Keratinocyte (primary cell): Measurements from ENCODE around the gene TP63. TPM values are rescaled to one million over a fixed set of nuclear protein-coding genes. Genes with fewer than 3 reads are reported as not detected.

Experiments
- DNase-seq: peaks from one replicate; pipeline ENCODE4 v3.0.0-alpha.2; 2011; ENCODE audit warnings: low read depth, missing footprints, low spot score
- FAIRE-seq: peaks from 2 replicates; lab custom pipeline; 2011; peaks lifted over from hg19 to GRCh38; lab: Jason Lieb, UNC
- H2AFZ ChIP-seq: 2 replicates; pipeline ENCODE4 v1.6.0; 2012; ENCODE audit warnings: low read length, control low read depth, inconsistent platforms; ENCODE audit not compliant: control insufficient read depth
- H3K27ac ChIP-seq: 2 replicates; pipeline ENCODE4 v1.5.1; 2011; ENCODE audit warnings: low read length; ENCODE audit not compliant: control insufficient read depth, insufficient read depth
- H3K27me3 ChIP-seq: 3 replicates; pipeline ENCODE4 v1.6.0; 2011; ENCODE audit warnings: low read length; ENCODE audit not compliant: control insufficient read depth, insufficient read depth; ENCODE audit errors: extremely low read depth
- H3K36me3 ChIP-seq, 2 experiments: 2 replicates in 1 of 2; 3 replicates in 1 of 2; pipeline ENCODE4 v1.5.1; 2011; ENCODE audit warnings: low read length in 2 of 2, mild to moderate bottlenecking in 1 of 2; ENCODE audit not compliant: control insufficient read depth in 2 of 2, insufficient read depth in 2 of 2; ENCODE audit errors: extremely low read depth in 1 of 2
- H3K4me1 ChIP-seq: 3 replicates; pipeline ENCODE4 v1.5.1; 2011; ENCODE audit warnings: low read length; ENCODE audit not compliant: control insufficient read depth, insufficient read depth; ENCODE audit errors: extremely low read depth
- H3K4me2 ChIP-seq: 3 replicates; pipeline ENCODE4 v1.6.0; 2011; ENCODE audit warnings: low read depth, low read length; ENCODE audit not compliant: control insufficient read depth, insufficient read depth; ENCODE audit errors: extremely low read depth
- H3K4me3 ChIP-seq, 3 experiments: fragments of 200-600 bp in 1 of 3; sonication (generic) in 1 of 3; 2 replicates in 2 of 3; 3 replicates in 1 of 3; pipeline ENCODE4 v1.5.1; 2011 to 2016; ENCODE audit warnings: low read length in 3 of 3, mild to moderate bottlenecking in 3 of 3, control low read depth in 2 of 3, inconsistent platforms in 1 of 3, low read depth in 1 of 3, mixed read lengths in 1 of 3, mixed run types in 1 of 3, moderate library complexity in 1 of 3; ENCODE audit not compliant: control insufficient read depth in 2 of 3, insufficient read depth in 2 of 3; ENCODE audit errors: extremely low read depth in 1 of 3
- H3K79me2 ChIP-seq: 2 replicates; pipeline ENCODE4 v1.6.0; 2012; ENCODE audit warnings: low read length; ENCODE audit not compliant: control insufficient read depth, insufficient read depth
- H3K9ac ChIP-seq: 3 replicates; pipeline ENCODE4 v1.6.0; 2011; ENCODE audit warnings: low read length; ENCODE audit not compliant: control insufficient read depth, insufficient read depth; ENCODE audit errors: extremely low read depth
- H3K9me1 ChIP-seq: 3 replicates; pipeline ENCODE4 v1.6.0; 2011; ENCODE audit warnings: low read length; ENCODE audit not compliant: control insufficient read depth, insufficient read depth; ENCODE audit errors: extremely low read depth
- H3K9me3 ChIP-seq: 2 replicates; pipeline ENCODE4 v1.5.1; 2012; ENCODE audit warnings: low read depth, low read length; ENCODE audit not compliant: control insufficient read depth
- H4K20me1 ChIP-seq: 3 replicates; pipeline ENCODE4 v1.6.0; 2011; ENCODE audit warnings: low read length; ENCODE audit not compliant: control insufficient read depth, insufficient read depth; ENCODE audit errors: extremely low read depth
- EZH2 ChIP-seq: IDR thresholded peaks from one replicate; pipeline ENCODE4 v1.6.1; 2012; ENCODE audit warnings: inconsistent platforms, mild to moderate bottlenecking, low read length, moderate library complexity
- dilution Hi-C: fragments of 300-500 bp; cut with MboI; formaldehyde crosslinking; loops from one replicate; pipeline ENCODE4 v1.7.0; 2020; ENCODE audit warnings: low sequenced_read_pairs; ENCODE audit not compliant: extremely low pct_ligation_motif_present
- polyA plus RNA-seq, 5 experiments: library from polyadenylated mRNA; depleted of rRNA in 3 of 5; stranded (reverse) in 3 of 5; stranded (forward) in 1 of 5; unstranded in 1 of 5; fragments of >200 nt; gene quantifications; 1 replicate in 1 of 5; 2 replicates in 3 of 5; 3 replicates in 1 of 5; pipeline versions ENCODE4 v1.2.1 to v1.2.3, GENCODE V29; 2011 to 2012; ENCODE audit warnings: missing spikeins in 2 of 5, low read depth in 1 of 5, low replicate concordance in 1 of 5
- TF ChIP-seq, protein P1 (sequence below), 3 experiments: IDR thresholded peaks in 1 of 3; conservative IDR thresholded peaks in 1 of 3; optimal IDR thresholded peaks in 1 of 3; 2 replicates in 2 of 3; 3 replicates in 1 of 3; pipeline versions ENCODE3 to v1.5.1; 2011; ENCODE audit warnings: low read length in 3 of 3, mild to moderate bottlenecking in 3 of 3, moderate library complexity in 2 of 3, control low read depth in 1 of 3, inconsistent platforms in 1 of 3; ENCODE audit not compliant: insufficient read depth in 2 of 3; ENCODE audit errors: extremely low read depth in 1 of 3

The TP63 gene
- polyA plus RNA-seq, 1 donor (not counting 4 experiments of a cell fraction or from before 2014, with no cell fraction given) = 214 TPM

DNA sequence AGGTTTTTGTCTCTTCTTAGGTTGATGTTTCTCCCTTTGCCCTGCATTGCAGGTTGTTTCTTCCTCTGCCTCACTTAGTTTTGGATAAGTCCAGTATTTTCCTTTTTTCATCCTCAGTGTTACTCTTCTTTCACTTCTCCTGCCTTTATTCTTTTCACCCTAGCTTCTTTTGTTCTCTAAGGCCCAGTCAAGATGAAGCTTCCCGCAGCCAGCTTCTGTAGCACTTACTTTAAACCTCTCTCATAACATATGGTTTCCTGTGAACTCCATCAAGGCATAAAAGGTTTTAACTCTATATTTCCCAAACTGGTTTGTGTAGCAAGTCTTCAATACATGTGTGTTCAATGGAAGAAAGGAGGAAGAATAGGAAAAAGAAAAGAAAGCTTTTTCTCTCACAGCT, 54.1 kb downstream of the TP63 start:
- H3K9me1 ChIP-seq = no peaks in the 10 kb centered on the region
- no peak overlapping the region for H3K4me3 ChIP-seq
- peaks cover 17% of the 10 kb centered on the region for H3K4me1 ChIP-seq
- H2AFZ ChIP-seq = no peak overlapping the region
- H3K9me3 ChIP-seq = no peaks in the 10 kb centered on the region
- no peak for DNase-seq
- no peak for TF ChIP-seq EZH2
- H3K36me3 ChIP-seq = no peaks in the 10 kb centered on the region
- dilution Hi-C loops = no loop called here
- H3K27ac ChIP-seq = no peak overlapping the region
- no peaks in the 10 kb centered on the region for H4K20me1 ChIP-seq
- no peak for FAIRE-seq
- H3K4me2 ChIP-seq = no peak overlapping the region
- H3K9ac ChIP-seq = no peak overlapping the region
- H3K79me2 ChIP-seq = no peaks in the 10 kb centered on the region
- no peaks in the 10 kb centered on the region for H3K27me3 ChIP-seq

DNA sequence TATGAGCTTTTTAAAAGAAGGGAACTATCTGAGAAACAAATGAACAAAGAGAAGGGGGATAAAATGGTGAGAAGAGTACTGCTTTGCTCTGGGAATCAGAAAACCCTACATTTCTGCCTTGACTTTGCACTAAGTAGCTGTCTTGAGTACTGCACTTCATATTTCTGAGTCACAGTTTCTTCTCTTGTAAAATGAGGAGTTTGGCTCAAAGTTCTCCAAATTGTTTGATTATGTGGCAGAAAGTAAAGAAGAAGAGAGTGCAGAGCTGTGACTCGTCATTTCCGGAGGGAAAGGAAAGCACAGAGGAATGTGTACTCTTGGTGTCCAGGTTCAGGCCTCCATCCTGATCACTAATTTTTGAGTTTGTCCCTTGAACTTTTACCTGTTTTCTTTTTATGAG, 54.7 kb downstream of the TP63 start:
- Histone ChIP-seq H3K9me3 (no peaks in the 10 kb centered on the region), H3K9ac (no peak overlapping the region), H4K20me1 (no peaks in the 10 kb centered on the region), H3K4me2 (peak overlapping the region; percentile 15), H3K9me1 (no peaks in the 10 kb centered on the region), H3K4me3 (no peak overlapping the region), H3K79me2 (no peaks in the 10 kb centered on the region), H3K27ac (no peak overlapping the region), H2AFZ (peak overlapping the region; percentile 61), H3K4me1 (peaks cover 17% of the 10 kb centered on the region), H3K27me3 (no peaks in the 10 kb centered on the region), H3K36me3 (no peaks in the 10 kb centered on the region)
- DNase-seq (no peak), FAIRE-seq (peak; percentile 67)
- dilution Hi-C loops = no loop called here
- TF ChIP-seq, protein P1, sequence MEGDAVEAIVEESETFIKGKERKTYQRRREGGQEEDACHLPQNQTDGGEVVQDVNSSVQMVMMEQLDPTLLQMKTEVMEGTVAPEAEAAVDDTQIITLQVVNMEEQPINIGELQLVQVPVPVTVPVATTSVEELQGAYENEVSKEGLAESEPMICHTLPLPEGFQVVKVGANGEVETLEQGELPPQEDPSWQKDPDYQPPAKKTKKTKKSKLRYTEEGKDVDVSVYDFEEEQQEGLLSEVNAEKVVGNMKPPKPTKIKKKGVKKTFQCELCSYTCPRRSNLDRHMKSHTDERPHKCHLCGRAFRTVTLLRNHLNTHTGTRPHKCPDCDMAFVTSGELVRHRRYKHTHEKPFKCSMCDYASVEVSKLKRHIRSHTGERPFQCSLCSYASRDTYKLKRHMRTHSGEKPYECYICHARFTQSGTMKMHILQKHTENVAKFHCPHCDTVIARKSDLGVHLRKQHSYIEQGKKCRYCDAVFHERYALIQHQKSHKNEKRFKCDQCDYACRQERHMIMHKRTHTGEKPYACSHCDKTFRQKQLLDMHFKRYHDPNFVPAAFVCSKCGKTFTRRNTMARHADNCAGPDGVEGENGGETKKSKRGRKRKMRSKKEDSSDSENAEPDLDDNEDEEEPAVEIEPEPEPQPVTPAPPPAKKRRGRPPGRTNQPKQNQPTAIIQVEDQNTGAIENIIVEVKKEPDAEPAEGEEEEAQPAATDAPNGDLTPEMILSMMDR (optimal IDR thresholded peaks at IDR 0.05 in 1 of 3, IDR thresholded peaks at IDR 0.05 in 1 of 3, conservative IDR thresholded peaks at IDR 0.05 in 1 of 3; ENCODE audit: extremely low read depth in 1 of 3, insufficient read depth in 2 of 3, low read length in 3 of 3) = no peak
- no peak for TF ChIP-seq EZH2

DNA sequence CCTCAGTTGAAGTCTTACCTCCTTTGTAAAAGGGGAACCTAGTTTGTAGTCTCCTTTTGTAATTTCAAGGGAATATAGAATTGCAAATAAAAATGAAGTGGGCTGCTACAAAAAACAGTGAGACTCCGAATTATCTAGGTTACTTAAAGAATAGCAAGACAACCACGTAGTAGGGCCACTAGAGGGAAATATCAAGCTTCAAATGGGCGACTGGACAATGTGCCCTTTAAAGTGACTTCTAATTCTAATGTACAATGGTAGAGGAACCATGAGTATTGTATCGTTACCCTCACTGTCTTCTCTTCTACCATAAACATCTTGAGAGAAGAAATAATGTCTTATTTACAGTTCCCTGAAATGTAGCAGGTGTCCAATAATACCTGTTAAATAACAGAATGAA, 56.3 kb downstream of the TP63 start:
- no peaks in the 10 kb centered on the region for H3K79me2 ChIP-seq
- no peaks in the 10 kb centered on the region for H3K36me3 ChIP-seq
- H3K9me1 ChIP-seq = no peaks in the 10 kb centered on the region
- DNase-seq = no peak
- FAIRE-seq = no peak
- no peak overlapping the region for H3K4me3 ChIP-seq
- H3K27ac ChIP-seq = no peak overlapping the region
- H3K4me1 ChIP-seq = peaks cover 17% of the 10 kb centered on the region
- H3K27me3 ChIP-seq = no peaks in the 10 kb centered on the region
- TF ChIP-seq, protein P1 (optimal IDR thresholded peaks at IDR 0.05 in 1 of 3, IDR thresholded peaks at IDR 0.05 in 1 of 3, conservative IDR thresholded peaks at IDR 0.05 in 1 of 3; ENCODE audit: extremely low read depth in 1 of 3, insufficient read depth in 2 of 3, low read length in 3 of 3) = no peak
- TF ChIP-seq EZH2 = no peak
- no peaks in the 10 kb centered on the region for H4K20me1 ChIP-seq
- dilution Hi-C loops = no loop called here
- H3K9ac ChIP-seq = no peak overlapping the region
- H2AFZ ChIP-seq = no peak overlapping the region
- H3K4me2 ChIP-seq = no peak overlapping the region
- no peaks in the 10 kb centered on the region for H3K9me3 ChIP-seq
